GM12892 (cell line): Measurements from ENCODE around the gene KPNA4.
"Not testable (repeated sequence)": the region's sequence is repeated elsewhere in the genome, so short reads cannot be mapped to it uniquely, and the experiment has no call there.

Source experiments
- DNase-seq: peaks from one replicate; pipeline ENCODE4 v3.0.0; 2011; ENCODE audit not compliant: insufficient read length
- FAIRE-seq: peaks from 2 replicates; lab custom pipeline; 2011; peaks lifted over from hg19 to GRCh38; lab: Jason Lieb, UNC
- POLR2A ChIP-seq: IDR thresholded peaks from 2 replicates; pipeline ENCODE4 v1.6.1; 2011; ENCODE audit warnings: low read depth, low read length, control low read depth
- POLR2AphosphoS5 ChIP-seq: IDR thresholded peaks from 2 replicates; pipeline ENCODE4 v1.6.1; 2011; ENCODE audit warnings: low read depth, low read length, control low read depth
- TAF1 ChIP-seq: IDR thresholded peaks from 2 replicates; pipeline ENCODE4 v1.6.1; 2011; ENCODE audit warnings: low read depth, mild to moderate bottlenecking, control low read depth, low read length, borderline replicate concordance

KPNA4 gene

GRCh38 chr3:160587105-160587504, 21.7 kb upstream of the KPNA4 start:
- DNase-seq, result no peak
- FAIRE-seq, result no peak
- TF ChIP-seq POLR2A, result no peak
- no peak for TF ChIP-seq POLR2AphosphoS5
- no peak for TF ChIP-seq TAF1

- TF ChIP-seq POLR2AphosphoS5 (no peak), POLR2A (no peak), TAF1 (no peak)
- FAIRE-seq (no peak), DNase-seq (no peak)
Observed at GRCh38 chr3:160586679-160587078, 21.3 kb upstream of the KPNA4 start.

- no peak for DNase-seq
- FAIRE-seq, result no peak
- no peak for TF ChIP-seq POLR2A
- TF ChIP-seq POLR2AphosphoS5, result no peak
- no peak for TF ChIP-seq TAF1
Observed at GRCh38 chr3:160583451-160583850, 18.1 kb upstream of the KPNA4 start.

- DNase-seq, result no peak
- TF ChIP-seq POLR2A (no peak), POLR2AphosphoS5 (no peak), TAF1 (no peak)
- FAIRE-seq, result no peak
Observed at GRCh38 chr3:160580938-160581337, 15.6 kb upstream of the KPNA4 start.

GRCh38 chr3:160577556-160578195, 12.3 kb upstream of the KPNA4 start:
- no peak for FAIRE-seq
- TF ChIP-seq TAF1 (no peak), POLR2A (no peak), POLR2AphosphoS5 (no peak)
- DNase-seq, result no peak

- TF ChIP-seq POLR2AphosphoS5 (no peak), TAF1 (no peak)
- DNase-seq (no peak), FAIRE-seq (no peak)
Observed at GRCh38 chr3:160577093-160577492, 11.7 kb upstream of the KPNA4 start.

GRCh38 chr3:160576621-160577020, 11.2 kb upstream of the KPNA4 start:
- no peak for FAIRE-seq
- TF ChIP-seq TAF1, result no peak
- TF ChIP-seq POLR2AphosphoS5, result no peak
- no peak for TF ChIP-seq POLR2A
- no peak for DNase-seq

GRCh38 chr3:160575589-160575988, 10.2 kb upstream of the KPNA4 start:
- FAIRE-seq (no peak), DNase-seq (no peak)
- no peak for TF ChIP-seq POLR2AphosphoS5
- no peak for TF ChIP-seq POLR2A
- TF ChIP-seq TAF1, result no peak

- no peak for FAIRE-seq
- no peak for TF ChIP-seq POLR2A
- no peak for DNase-seq
Observed at GRCh38 chr3:160574636-160575035, 9.3 kb upstream of the KPNA4 start.

GRCh38 chr3:160573955-160574525, 8.7 kb upstream of the KPNA4 start:
- not testable (repeated sequence) for DNase-seq, FAIRE-seq

- FAIRE-seq (no peak), DNase-seq (no peak)
- TF ChIP-seq POLR2AphosphoS5 (no peak), TAF1 (no peak), POLR2A (no peak)
Observed at GRCh38 chr3:160569894-160570652, 4.7 kb upstream of the KPNA4 start.

GRCh38 chr3:160568989-160569388, 3.6 kb upstream of the KPNA4 start:
- no peak for DNase-seq
- no peak for FAIRE-seq
- TF ChIP-seq POLR2AphosphoS5 (no peak), POLR2A (no peak), TAF1 (no peak)
